Hepatocyte (in vitro differentiated cells): ENCODE data around the gene DIP2C.

Source experiments
- CTCF ChIP-seq: fragments of 200-600 bp; sonication (generic); IDR thresholded peaks from 2 replicates; pipeline ENCODE4 v1.5.1; 2016; ENCODE audit warnings: antibody characterized with exemption, mild to moderate bottlenecking; ENCODE audit not compliant: poor library complexity
- EZH2 ChIP-seq: fragments of 200-600 bp; sonication (generic); IDR thresholded peaks from 2 replicates; pipeline ENCODE4 v1.6.1; 2016; ENCODE audit warnings: antibody characterized with exemption, mild to moderate bottlenecking, borderline replicate concordance
- EZH2phosphoT487 ChIP-seq: fragments of 200-600 bp; sonication (generic); IDR thresholded peaks from one replicate; pipeline ENCODE4 v1.6.1; 2018; ENCODE audit warnings: antibody characterized with exemption, mild to moderate bottlenecking, low read depth, moderate library complexity; ENCODE audit not compliant: unreplicated experiment, severe bottlenecking

- TF ChIP-seq CTCF = no peak
- TF ChIP-seq EZH2phosphoT487 = no peak
- no peak for TF ChIP-seq EZH2
Measured at GRCh38 chr10:586151-586550, 103.3 kb downstream of the DIP2C start.
